IMR-90 (cell line): ENCODE data around the gene MRPS25. TPM values are rescaled to one million over a fixed set of nuclear protein-coding genes. Genes with fewer than 3 reads are reported as not detected.

Experiments
- ATAC-seq: fragments of 200-7000 bp; cut with Tn5 transposase; 2 replicates; pipeline ENCODE4 v1.9.1; 2020; ENCODE audit warnings: low read depth, mild to moderate bottlenecking, moderate library complexity
- BruUV-seq: library from RNA; stranded (reverse); fragments of 400-500 nt; replicated peaks from 2 replicates; lab custom pipeline; 2021; lab: Mats Ljungman, UMichigan
- CTCF ChIA-PET: fragments of 300-600 bp; formaldehyde crosslinking; extraction: SDS; loops from one replicate; lab custom pipeline; 2021; ENCODE audit warnings: antibody characterized with exemption; lab: Yijun Ruan, JAX
- POLR2A ChIA-PET: fragments of 300-600 bp; sonication (Branson Sonifier 250); formaldehyde crosslinking; loops from one replicate; lab custom pipeline; 2022; ENCODE audit warnings: antibody characterized with exemption; ENCODE audit not compliant: unreplicated experiment; lab: Charles Lee
- DNase-seq: peaks from one replicate; pipeline ENCODE4 v3.0.0; 2013
- H2AFZ ChIP-seq: replicated peaks from 2 replicates; pipeline ENCODE3; 2013; ENCODE audit warnings: low read length, mild to moderate bottlenecking; ENCODE audit not compliant: poor library complexity
- H2AK5ac ChIP-seq: 2 replicates; pipeline ENCODE4 v1.6.1; 2013; ENCODE audit warnings: low read depth, low read length, inconsistent platforms
- H2AK9ac ChIP-seq: replicated peaks from 2 replicates; pipeline ENCODE3; 2013; ENCODE audit warnings: mild to moderate bottlenecking, low read depth, low read length, moderate library complexity; ENCODE audit not compliant: poor library complexity
- H2BK120ac ChIP-seq: 2 replicates; pipeline ENCODE4 v1.6.1; 2013; ENCODE audit warnings: low read depth, low read length, inconsistent platforms
- H2BK15ac ChIP-seq: 3 replicates; pipeline ENCODE4 v1.6.1; 2013; ENCODE audit warnings: low read depth, low read length, inconsistent platforms
- H2BK20ac ChIP-seq: 2 replicates; pipeline ENCODE4 v1.6.1; 2013; ENCODE audit warnings: low read depth, mild to moderate bottlenecking, inconsistent platforms, low read length, moderate library complexity
- H2BK5ac ChIP-seq: 2 replicates; pipeline ENCODE4 v1.6.1; 2013; ENCODE audit warnings: mild to moderate bottlenecking, low read depth, low read length, inconsistent platforms; ENCODE audit not compliant: poor library complexity, severe bottlenecking
- H3K14ac ChIP-seq: replicated peaks from 2 replicates; pipeline ENCODE4 v1.6.1; 2013; ENCODE audit warnings: low read depth, low read length, inconsistent platforms
- H3K18ac ChIP-seq: 2 replicates; pipeline ENCODE4 v1.6.1; 2013; ENCODE audit warnings: low read depth, low read length, control low read depth
- H3K23ac ChIP-seq: 2 replicates; pipeline ENCODE4 v1.6.1; 2013; ENCODE audit warnings: low read depth, low read length, inconsistent platforms
- H3K27ac ChIP-seq: 2 replicates; pipeline ENCODE4 v1.5.1; 2013; ENCODE audit warnings: mild to moderate bottlenecking, control low read depth, low read length; ENCODE audit not compliant: insufficient read depth
- H3K27me3 ChIP-seq: 2 replicates; pipeline ENCODE4 v1.6.1; 2013; ENCODE audit warnings: low read length; ENCODE audit not compliant: control insufficient read depth, insufficient read depth
- H3K36me3 ChIP-seq: 2 replicates; pipeline ENCODE4 v1.6.1; 2013; ENCODE audit warnings: low read length, mixed read lengths; ENCODE audit not compliant: control insufficient read depth, insufficient read depth
- H3K4ac ChIP-seq: 2 replicates; pipeline ENCODE4 v1.6.1; 2013; ENCODE audit warnings: low read depth, low read length, inconsistent platforms
- H3K4me1 ChIP-seq: 2 replicates; pipeline ENCODE4 v1.6.1; 2013; ENCODE audit warnings: low read length, mixed read lengths; ENCODE audit not compliant: control insufficient read depth, insufficient read depth
- H3K4me2 ChIP-seq: 2 replicates; pipeline ENCODE4 v1.6.1; 2013; ENCODE audit warnings: low read depth, mild to moderate bottlenecking, control low read depth, low read length, moderate library complexity
- H3K4me3 ChIP-seq: 2 replicates; pipeline ENCODE4 v1.5.1; 2013; ENCODE audit warnings: low read depth, mild to moderate bottlenecking, control low read depth, low read length, moderate library complexity; ENCODE audit not compliant: insufficient read depth
- H3K56ac ChIP-seq: 2 replicates; pipeline ENCODE4 v1.6.1; 2013; ENCODE audit warnings: low read length, inconsistent platforms; ENCODE audit not compliant: insufficient read depth; ENCODE audit errors: extremely low read depth
- H3K79me1 ChIP-seq, 2 experiments: 2 replicates each; pipeline ENCODE4 v1.6.1; 2013; ENCODE audit warnings: low read length in 2 of 2, inconsistent platforms in 1 of 2, low read depth in 1 of 2
- H3K9ac ChIP-seq: 2 replicates; pipeline ENCODE4 v1.6.1; 2013; ENCODE audit warnings: low read depth, low read length, control low read depth
- H3K9me1 ChIP-seq: 2 replicates; pipeline ENCODE4 v1.6.1; 2013; ENCODE audit warnings: low read length, inconsistent platforms; ENCODE audit not compliant: insufficient read depth
- H3K9me3 ChIP-seq: 2 replicates; pipeline ENCODE4 v1.6.1; 2013; ENCODE audit warnings: low read length; ENCODE audit not compliant: control insufficient read depth, insufficient read depth
- H4K20me1 ChIP-seq: 2 replicates; pipeline ENCODE4 v1.6.1; 2013; ENCODE audit warnings: low read length, inconsistent platforms; ENCODE audit not compliant: insufficient read depth
- H4K5ac ChIP-seq: 2 replicates; pipeline ENCODE4 v1.6.1; 2013; ENCODE audit warnings: mild to moderate bottlenecking, low read depth, low read length, control low read depth
- H4K8ac ChIP-seq, 2 experiments: 2 replicates each; pipeline ENCODE4 v1.6.1; 2013; ENCODE audit warnings: low read depth in 2 of 2, low read length in 2 of 2, control low read depth in 1 of 2, inconsistent platforms in 1 of 2
- H4K91ac ChIP-seq: 2 replicates; pipeline ENCODE4 v1.6.1; 2013; ENCODE audit warnings: low read depth, low read length, inconsistent platforms; ENCODE audit not compliant: insufficient read depth
- BHLHE40 ChIP-seq: fragments of 150-350 bp; IDR thresholded peaks from 2 replicates; pipeline ENCODE4 v1.6.1; 2016; ENCODE audit warnings: mild to moderate bottlenecking, low read depth, low read length
- CEBPB ChIP-seq: IDR thresholded peaks from 2 replicates; pipeline ENCODE4 v1.6.1; 2012; ENCODE audit warnings: low read depth, low read length, improper control_type of control experiment
- CHD1 ChIP-seq: IDR thresholded peaks from 2 replicates; pipeline ENCODE4 v1.6.1; 2012; ENCODE audit warnings: low read depth, low read length, improper control_type of control experiment
- FOS ChIP-seq: fragments of 150-350 bp; IDR thresholded peaks from 2 replicates; pipeline ENCODE4 v1.6.1; 2016; ENCODE audit warnings: low read depth, low read length
- MAFK ChIP-seq: IDR thresholded peaks from 2 replicates; pipeline ENCODE4 v1.6.1; 2012; ENCODE audit warnings: low read depth, low read length, improper control_type of control experiment
- MAZ ChIP-seq: IDR thresholded peaks from 2 replicates; pipeline ENCODE4 v1.6.1; 2012; ENCODE audit warnings: low read depth, mild to moderate bottlenecking, low read length, improper control_type of control experiment, moderate library complexity, borderline replicate concordance
- MXI1 ChIP-seq: IDR thresholded peaks from 2 replicates; pipeline ENCODE4 v1.6.1; 2012; ENCODE audit warnings: low read depth, mild to moderate bottlenecking, low read length, moderate library complexity, borderline replicate concordance
- NFE2L2 ChIP-seq: fragments of 150-350 bp; IDR thresholded peaks from 2 replicates; pipeline ENCODE4 v1.6.1; 2016; ENCODE audit warnings: low read depth, mild to moderate bottlenecking, low read length
- POLR2A ChIP-seq: IDR thresholded peaks from 2 replicates; pipeline ENCODE4 v1.6.1; 2012; ENCODE audit warnings: mild to moderate bottlenecking, low read depth, low read length
- RAD21 ChIP-seq: IDR thresholded peaks from 2 replicates; pipeline ENCODE4 v1.6.1; 2012; ENCODE audit warnings: low read length, improper control_type of control experiment
- RCOR1 ChIP-seq: IDR thresholded peaks from 2 replicates; pipeline ENCODE4 v1.6.1; 2012; ENCODE audit warnings: mild to moderate bottlenecking, low read length, improper control_type of control experiment; ENCODE audit not compliant: insufficient replicate concordance
- RFX5 ChIP-seq: IDR thresholded peaks from 2 replicates; pipeline ENCODE4 v1.8.0; 2012; ENCODE audit warnings: low read depth, mild to moderate bottlenecking, low read length, moderate library complexity
- SMC3 ChIP-seq: fragments of 150-350 bp; IDR thresholded peaks from 2 replicates; pipeline ENCODE4 v1.6.1; 2016; ENCODE audit warnings: low read depth, mild to moderate bottlenecking, antibody characterized with exemption, low read length, moderate library complexity
- WGBS, 2 experiments: methylation state at CpG; one replicate each; pipeline versions ENCODE4 v1.1.5 to v1.1.7; 2013; ENCODE audit warnings: missing lambda C conversion rate in 2 of 2; ENCODE audit not compliant: insufficient read length in 1 of 2; ENCODE audit errors: extremely low coverage in 2 of 2; 5-methylcytosine and 5-hydroxymethylcytosine counted together
- dilution Hi-C: fragments of 300-500 bp; cut with HindIII; formaldehyde crosslinking; loops from one replicate; pipeline ENCODE4 v1.14.3; 2018; ENCODE audit warnings: low sequenced_read_pairs; ENCODE audit not compliant: unreplicated experiment
- in situ Hi-C: fragments of 300-500 bp; cut with MboI; formaldehyde crosslinking; loops from 3 replicates; pipeline ENCODE4 v1.14.3; 2019; ENCODE audit warnings: low sequenced_read_pairs, inconsistent platforms, mixed read lengths
- intact Hi-C: fragments of 100-400 bp; cut with micrococcal nuclease; formaldehyde crosslinking; loops from 2 replicates; pipeline ENCODE4 v1.10.0; 2022
- polyA plus RNA-seq, 3 experiments: library from polyadenylated mRNA; depleted of rRNA; stranded (reverse); fragments of >200 nt; gene quantifications; 2 replicates each; pipeline ENCODE4 v1.2.3, GENCODE V29; 2012; ENCODE audit warnings: low replicate concordance in 1 of 3
- total RNA-seq: library from RNA; depleted of rRNA; stranded (reverse); fragments of >200 nt; gene quantifications from 2 replicates; pipeline ENCODE4 v1.2.3, GENCODE V29; 2012
- TF ChIP-seq, protein P1 (sequence below): conservative IDR thresholded peaks from 2 replicates; pipeline ENCODE4 v1.5.1; 2012; ENCODE audit warnings: mild to moderate bottlenecking, low read depth, low read length, improper control_type of control experiment
- TF ChIP-seq, protein P2 (sequence below): fragments of 150-350 bp; IDR thresholded peaks from 2 replicates; pipeline ENCODE4 v1.6.1; 2017; ENCODE audit warnings: mild to moderate bottlenecking, antibody characterized with exemption, low read length, low read depth
- TF ChIP-seq, protein P3 (sequence below): fragments of 150-350 bp; IDR thresholded peaks from 2 replicates; pipeline ENCODE4 v1.6.1; 2016; ENCODE audit warnings: low read depth, mild to moderate bottlenecking, low read length, moderate library complexity, borderline replicate concordance

Gene MRPS25
- total and polyA plus RNA-seq, 2 of the 4 experiments (the other 2 are of a cell fraction) = 9.0 to 20.8 TPM

DNA sequence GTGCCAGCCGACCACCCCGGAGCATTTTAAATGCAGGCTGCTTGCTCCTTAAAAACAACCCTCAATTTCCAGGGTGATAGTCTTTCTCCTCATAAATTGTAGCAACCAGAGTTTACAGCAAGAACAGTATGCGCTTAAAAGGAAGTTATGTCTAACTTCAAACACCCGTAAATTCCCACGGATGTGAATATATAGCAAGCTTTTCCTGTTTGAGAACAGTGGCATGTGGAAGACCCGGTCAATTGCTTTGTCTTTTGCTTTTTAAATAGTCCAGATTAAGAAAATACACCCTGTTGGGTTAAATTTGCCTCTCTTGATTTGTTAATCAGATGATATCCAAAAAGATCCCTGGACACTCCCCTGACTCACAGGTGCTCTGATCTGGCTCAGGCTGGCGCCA is 20.8 kb downstream of the MRPS25 start:
- ATAC-seq (no peak), DNase-seq (no peak)
- BruUV-seq = no TSS peak
- Histone ChIP-seq H3K79me1 (peaks cover 7 to 13% of the 10 kb centered on the region in 2 experiments; a peak in 3 of 4 replicates), H3K4me3 (no peak overlapping the region), H2AK5ac (no peak overlapping the region), H3K27ac (no peak overlapping the region), H2AFZ (no peak overlapping the region), H4K91ac (no peak overlapping the region), H3K4me1 (peaks cover 4% of the 10 kb centered on the region), H2BK20ac (no peak overlapping the region), H3K14ac (no peak overlapping the region), H4K20me1 (no peaks in the 10 kb centered on the region; the same call in 1 of the 2 replicates), H2BK5ac (no peak overlapping the region), H3K23ac (no peak overlapping the region), H3K9me1 (no peaks in the 10 kb centered on the region; the same call in 1 of the 2 replicates), H4K8ac (no peak overlapping the region), H3K27me3 (no peaks in the 10 kb centered on the region), H2AK9ac (no peak overlapping the region), H3K9me3 (no peaks in the 10 kb centered on the region), H2BK120ac (no peak overlapping the region), H3K9ac (no peak overlapping the region), H4K5ac (no peak overlapping the region), H3K4me2 (no peak overlapping the region), H3K18ac (no peak overlapping the region), H3K56ac (no peak overlapping the region), H2BK15ac (no peak overlapping the region), H3K4ac (no peak overlapping the region), H3K36me3 (peaks cover 59% of the 10 kb centered on the region)
- TF ChIP-seq MAFK (no peak), POLR2A (no peak), RCOR1 (no peak), RFX5 (no peak), RAD21 (no peak), BHLHE40 (no peak), SMC3 (no peak), MXI1 (no peak), CEBPB (no peak), MAZ (no peak), NFE2L2 (no peak), CHD1 (no peak), FOS (no peak)
- TF ChIP-seq, protein P1, sequence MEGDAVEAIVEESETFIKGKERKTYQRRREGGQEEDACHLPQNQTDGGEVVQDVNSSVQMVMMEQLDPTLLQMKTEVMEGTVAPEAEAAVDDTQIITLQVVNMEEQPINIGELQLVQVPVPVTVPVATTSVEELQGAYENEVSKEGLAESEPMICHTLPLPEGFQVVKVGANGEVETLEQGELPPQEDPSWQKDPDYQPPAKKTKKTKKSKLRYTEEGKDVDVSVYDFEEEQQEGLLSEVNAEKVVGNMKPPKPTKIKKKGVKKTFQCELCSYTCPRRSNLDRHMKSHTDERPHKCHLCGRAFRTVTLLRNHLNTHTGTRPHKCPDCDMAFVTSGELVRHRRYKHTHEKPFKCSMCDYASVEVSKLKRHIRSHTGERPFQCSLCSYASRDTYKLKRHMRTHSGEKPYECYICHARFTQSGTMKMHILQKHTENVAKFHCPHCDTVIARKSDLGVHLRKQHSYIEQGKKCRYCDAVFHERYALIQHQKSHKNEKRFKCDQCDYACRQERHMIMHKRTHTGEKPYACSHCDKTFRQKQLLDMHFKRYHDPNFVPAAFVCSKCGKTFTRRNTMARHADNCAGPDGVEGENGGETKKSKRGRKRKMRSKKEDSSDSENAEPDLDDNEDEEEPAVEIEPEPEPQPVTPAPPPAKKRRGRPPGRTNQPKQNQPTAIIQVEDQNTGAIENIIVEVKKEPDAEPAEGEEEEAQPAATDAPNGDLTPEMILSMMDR = no peak
- TF ChIP-seq, protein P2, sequence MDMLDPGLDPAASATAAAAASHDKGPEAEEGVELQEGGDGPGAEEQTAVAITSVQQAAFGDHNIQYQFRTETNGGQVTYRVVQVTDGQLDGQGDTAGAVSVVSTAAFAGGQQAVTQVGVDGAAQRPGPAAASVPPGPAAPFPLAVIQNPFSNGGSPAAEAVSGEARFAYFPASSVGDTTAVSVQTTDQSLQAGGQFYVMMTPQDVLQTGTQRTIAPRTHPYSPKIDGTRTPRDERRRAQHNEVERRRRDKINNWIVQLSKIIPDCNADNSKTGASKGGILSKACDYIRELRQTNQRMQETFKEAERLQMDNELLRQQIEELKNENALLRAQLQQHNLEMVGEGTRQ = no peak
- TF ChIP-seq, protein P3, sequence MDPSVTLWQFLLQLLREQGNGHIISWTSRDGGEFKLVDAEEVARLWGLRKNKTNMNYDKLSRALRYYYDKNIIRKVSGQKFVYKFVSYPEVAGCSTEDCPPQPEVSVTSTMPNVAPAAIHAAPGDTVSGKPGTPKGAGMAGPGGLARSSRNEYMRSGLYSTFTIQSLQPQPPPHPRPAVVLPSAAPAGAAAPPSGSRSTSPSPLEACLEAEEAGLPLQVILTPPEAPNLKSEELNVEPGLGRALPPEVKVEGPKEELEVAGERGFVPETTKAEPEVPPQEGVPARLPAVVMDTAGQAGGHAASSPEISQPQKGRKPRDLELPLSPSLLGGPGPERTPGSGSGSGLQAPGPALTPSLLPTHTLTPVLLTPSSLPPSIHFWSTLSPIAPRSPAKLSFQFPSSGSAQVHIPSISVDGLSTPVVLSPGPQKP = no peak
- in situ Hi-C loops = loop anchor here (25.0 kb wide), 1 partner anchor 382 kb away; the partner anchor contains the start of gene CCDC174
- ChIA-PET CTCF (no interaction called here), POLR2A (no interaction called here)
- dilution Hi-C loops = no loop called here
- WGBS, 2 experiments = 100% methylated on average over 1 of the region's 7 CpGs; no CpG with 5 or more reads in 1 of the 2 experiments
- intact Hi-C loops = no loop called here
